ENCODE measurements around the gene GALNT17.

DNA sequence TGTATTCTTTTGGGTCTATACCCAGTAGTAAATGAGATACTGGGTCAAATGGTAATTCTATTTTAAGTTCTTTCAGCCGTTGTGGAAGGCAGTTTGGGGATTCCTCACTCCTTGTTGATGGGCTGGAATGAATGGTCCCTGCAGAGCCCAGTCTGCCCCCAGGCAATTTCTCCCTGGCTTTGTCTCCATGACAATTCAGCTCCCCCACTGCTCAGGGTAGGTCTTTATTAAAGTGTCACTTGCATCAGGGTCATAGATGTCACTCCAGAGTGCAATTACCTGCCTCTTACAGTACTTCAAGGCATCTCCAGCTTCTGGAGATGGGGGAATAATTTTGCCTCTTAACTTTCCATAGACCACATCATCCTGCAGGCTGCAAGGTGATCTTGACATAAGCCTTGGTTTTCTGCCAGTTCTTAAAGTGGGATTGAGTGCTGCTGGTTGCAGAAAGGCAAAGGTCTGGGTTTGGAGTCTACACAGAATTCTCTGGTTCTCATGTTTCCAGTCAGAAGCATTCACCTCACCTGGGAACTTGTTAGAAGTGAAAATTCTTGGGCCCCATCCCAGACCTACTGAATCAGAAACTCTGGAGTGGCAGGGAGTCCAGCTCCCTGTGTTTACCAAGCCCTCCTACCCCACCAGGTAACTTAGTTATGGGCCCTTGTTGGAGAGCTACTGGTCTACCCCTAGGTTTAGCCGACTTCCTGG lies 442.4 kb downstream of the GALNT17 start:
- TF ChIP-seq, protein P1, sequence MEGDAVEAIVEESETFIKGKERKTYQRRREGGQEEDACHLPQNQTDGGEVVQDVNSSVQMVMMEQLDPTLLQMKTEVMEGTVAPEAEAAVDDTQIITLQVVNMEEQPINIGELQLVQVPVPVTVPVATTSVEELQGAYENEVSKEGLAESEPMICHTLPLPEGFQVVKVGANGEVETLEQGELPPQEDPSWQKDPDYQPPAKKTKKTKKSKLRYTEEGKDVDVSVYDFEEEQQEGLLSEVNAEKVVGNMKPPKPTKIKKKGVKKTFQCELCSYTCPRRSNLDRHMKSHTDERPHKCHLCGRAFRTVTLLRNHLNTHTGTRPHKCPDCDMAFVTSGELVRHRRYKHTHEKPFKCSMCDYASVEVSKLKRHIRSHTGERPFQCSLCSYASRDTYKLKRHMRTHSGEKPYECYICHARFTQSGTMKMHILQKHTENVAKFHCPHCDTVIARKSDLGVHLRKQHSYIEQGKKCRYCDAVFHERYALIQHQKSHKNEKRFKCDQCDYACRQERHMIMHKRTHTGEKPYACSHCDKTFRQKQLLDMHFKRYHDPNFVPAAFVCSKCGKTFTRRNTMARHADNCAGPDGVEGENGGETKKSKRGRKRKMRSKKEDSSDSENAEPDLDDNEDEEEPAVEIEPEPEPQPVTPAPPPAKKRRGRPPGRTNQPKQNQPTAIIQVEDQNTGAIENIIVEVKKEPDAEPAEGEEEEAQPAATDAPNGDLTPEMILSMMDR (IDR thresholded peaks at IDR 0.05): no peak
- no peak for TF ChIP-seq EP300 (IDR thresholded peaks at IDR 0.05)

Data from esophagus muscularis mucosa (tissue), 3 donors.